Stimulated activated CD8-positive, alpha-beta memory T cell treated with anti-CD3 and anti-CD28 coated beads, Interleukin-12 subunit alpha, Interleukin-12 subunit beta, amount 100 ng/mL, for 24 hours (primary cell): ENCODE measurements around the gene SCYGR7.

Experiments used
- DNase-seq: peaks from one replicate; pipeline ENCODE4 v3.0.0-alpha.2; 2020; ENCODE audit errors: extremely low read depth

Gene SCYGR7

DNA sequence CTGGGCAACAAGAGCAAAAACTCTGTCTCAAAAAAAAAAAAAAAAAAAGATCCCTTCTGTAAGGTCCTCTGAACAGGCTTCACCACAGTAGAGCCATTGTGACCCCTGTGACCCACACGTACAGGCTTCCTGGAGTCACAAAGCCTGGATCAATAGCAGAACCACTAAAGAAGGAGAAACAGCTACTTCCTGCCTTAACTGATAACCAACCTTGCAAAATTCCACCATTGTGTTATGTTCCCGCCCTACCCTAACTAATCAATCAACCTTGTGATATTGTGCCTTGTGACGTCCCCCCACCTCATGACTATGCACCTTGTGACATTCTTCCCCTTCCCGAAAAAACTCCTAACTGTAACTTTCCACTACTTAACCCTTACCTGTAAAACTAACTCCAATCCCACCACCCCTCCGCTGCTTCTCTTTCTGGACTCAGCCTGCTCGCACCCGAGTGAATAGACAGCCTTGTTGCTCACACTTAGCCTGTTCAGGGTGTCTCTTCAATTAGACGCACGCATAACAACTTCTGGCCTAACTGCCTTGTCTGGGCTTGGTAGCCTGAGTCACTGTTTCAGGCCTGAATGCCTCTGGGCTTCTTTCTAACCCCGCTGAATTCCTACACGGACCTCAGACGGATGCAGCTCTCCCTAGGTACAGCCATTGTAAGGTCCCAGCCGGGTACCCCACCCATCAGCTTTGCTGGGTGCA is 31.4 kb downstream of the SCYGR7 start:
- DNase-seq: no peak

DNA sequence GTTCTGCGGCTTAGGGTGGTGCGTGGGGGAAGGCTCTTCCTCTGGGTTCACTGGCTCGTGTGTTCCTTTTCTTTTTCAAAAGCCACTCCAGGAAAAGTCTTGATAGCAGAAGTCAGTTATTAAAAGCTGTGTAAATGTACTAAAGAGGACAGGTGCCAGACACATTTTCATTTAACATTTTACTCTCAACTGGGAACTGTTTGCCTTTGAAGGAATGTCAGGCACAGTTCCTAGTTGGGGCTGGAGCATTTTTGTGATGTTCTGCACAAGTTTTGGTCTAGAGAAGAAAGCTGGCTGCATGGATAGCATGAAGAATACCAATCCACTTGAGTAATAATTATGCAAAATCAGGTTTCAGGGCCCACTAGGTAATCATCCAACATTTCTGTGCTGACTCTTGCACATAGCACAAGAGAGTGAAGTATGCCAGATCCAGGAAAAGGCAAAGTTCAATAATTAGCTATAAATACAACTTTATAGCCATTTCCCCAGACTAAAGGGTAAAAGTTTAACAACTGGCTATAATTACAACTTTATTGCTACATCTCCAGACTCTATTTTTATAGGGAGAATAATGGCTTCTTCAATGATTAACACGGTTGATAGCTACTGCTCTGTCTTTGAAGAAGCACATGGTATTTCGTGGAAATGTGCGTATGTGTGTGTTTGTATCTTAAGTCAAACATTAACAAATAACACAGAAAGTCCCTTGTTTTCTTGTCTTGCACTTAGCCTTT is 33.8 kb downstream of the SCYGR7 start:
- DNase-seq: no peak

DNA sequence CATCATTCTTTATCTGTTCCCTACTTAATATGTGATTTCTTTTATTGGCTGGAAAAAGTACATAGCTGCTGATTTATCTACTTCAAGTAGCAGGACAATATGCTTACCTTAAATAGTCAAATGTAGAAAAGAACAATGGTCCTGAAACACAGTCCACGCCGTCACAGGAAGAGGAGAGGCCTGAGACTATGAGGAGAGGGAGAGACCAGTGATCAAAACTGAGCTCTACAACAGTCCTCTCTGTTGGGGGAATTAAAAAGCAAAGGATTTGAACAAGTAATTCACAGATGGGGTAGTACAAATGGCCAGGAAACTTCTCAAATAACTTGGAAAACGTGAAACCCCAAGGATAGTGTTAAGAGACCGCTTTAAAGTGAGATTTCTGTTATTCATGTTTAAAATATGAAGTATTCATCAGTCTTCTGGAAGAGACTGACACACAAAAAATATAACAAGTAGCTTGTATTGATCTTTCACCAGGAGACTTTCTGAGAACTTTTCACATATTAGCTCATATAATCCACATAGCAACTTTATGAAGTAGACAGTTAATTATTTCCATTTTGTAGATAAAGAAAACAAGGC is 37.7 kb downstream of the SCYGR7 start:
- DNase-seq: no peak

DNA sequence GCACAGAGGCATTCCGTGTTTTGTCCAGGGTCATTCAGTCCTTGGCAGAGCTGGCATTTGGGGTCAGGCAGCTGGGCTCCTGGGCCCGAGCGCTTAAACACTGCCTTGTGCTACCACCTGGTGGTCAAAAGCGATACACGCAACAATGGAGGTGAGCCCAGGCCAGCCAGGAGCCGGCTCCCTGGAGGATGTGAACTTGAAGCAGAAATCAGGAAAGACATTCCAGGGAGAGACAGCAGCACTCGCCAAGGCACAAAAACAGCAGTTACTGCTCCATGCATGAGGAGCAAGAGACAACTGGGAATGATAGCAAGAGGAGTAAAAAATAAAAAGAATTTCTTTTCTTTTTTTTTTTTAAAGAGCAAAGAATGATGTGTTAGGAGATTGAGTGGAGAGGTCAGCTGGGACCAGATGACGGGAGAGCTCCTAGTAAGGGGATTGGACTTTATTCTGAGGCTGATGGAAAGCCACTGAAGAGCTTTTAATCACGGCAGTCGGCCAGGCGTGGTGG is 38.3 kb downstream of the SCYGR7 start:
- DNase-seq: no peak

- no peak for DNase-seq
These were observed 39.7 kb downstream of the SCYGR7 start for GRCh38 chr2:227767830-227768229.

GRCh38 chr2:227772197-227772661 is 44.1 kb downstream of the SCYGR7 start:
- no peak for DNase-seq

GRCh38 chr2:227772932-227773331 is 44.8 kb downstream of the SCYGR7 start:
- no peak for DNase-seq

DNA sequence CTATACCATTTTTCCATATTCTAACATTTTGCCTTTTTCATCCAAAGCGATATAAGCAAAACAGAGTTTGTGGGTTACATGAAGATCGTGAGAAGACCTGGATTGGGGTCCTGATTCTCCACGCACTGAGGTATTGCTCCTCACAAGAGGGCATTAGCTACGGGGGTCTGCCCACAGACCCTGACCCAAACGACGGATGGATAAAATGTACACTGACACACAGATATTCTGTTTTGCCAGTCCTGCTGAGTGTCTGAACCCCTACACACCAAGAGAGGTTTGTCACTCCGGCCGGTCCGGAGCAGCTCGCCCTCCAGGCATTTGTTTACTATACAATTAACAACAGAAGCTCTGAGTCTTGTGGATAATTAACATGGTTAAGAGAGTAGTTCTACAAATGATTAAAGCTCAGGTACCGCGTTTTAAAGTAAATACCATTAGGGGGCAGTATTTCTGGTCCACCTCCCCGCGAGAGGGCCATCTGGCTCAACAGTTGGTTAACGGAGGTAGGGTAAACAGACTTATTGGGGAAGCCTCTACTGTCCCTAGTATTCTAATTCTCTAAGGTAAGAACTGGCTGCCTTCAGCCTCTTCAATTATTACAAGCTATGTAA is 46.0 kb downstream of the SCYGR7 start:
- DNase-seq: no peak

DNA sequence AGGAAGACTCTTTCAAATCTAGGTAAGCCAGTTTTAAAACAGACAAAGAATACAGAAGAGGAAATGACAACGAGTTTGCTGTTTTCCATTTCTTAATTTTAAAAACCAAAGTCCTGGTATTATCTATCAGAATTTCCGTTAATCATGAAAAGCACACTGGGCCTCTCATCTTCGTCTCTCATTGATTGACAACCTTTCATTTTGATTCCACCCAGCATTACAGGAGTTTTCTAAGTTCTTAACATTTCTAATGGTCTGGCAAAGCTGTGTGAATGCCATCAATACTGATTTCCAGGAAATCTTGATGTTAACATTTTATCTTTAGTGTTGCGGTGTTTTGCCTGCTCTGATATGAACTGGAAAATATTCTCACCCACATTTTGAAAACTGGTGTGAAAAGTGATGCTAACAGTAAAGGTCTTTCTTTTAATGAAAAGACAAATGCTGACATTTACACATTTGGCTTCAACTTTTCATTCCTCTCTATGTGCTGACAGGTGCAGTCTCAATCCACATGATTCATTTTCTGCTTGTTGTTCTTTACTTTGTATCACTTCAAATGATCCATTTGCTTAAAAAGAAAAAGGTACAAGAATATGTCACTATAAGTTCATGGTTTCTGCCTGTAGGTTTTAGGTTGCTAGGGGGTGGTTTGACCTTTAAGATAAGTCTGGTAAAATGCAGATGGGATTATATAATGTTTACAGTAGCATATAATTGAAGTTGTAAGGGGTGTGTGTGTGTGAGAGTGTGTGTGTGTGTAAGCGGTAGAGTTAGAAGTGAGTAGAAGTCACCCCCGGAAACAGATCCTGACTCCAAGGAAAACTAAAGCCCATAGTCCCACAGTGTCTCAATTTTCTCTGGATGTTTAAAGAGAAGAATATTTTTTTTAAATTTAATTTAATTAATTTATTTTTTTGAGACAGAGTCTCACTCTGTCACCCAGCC is 47.0 kb downstream of the SCYGR7 start:
- DNase-seq: no peak
